ENCODE measurements around the gene STAT3. TPM values are rescaled to one million over a fixed set of nuclear protein-coding genes. Genes with fewer than 3 reads are reported as not detected.
A peak's percentile ranks its signal among the peaks of the same experiment; 100 is the strongest.

STAT3 gene
- total and polyA plus RNA-seq, 2 of the 13 experiments (the other 11 are each of a cell fraction or from before 2014, with no cell fraction given): 61.8 to 62.4 TPM

DNA sequence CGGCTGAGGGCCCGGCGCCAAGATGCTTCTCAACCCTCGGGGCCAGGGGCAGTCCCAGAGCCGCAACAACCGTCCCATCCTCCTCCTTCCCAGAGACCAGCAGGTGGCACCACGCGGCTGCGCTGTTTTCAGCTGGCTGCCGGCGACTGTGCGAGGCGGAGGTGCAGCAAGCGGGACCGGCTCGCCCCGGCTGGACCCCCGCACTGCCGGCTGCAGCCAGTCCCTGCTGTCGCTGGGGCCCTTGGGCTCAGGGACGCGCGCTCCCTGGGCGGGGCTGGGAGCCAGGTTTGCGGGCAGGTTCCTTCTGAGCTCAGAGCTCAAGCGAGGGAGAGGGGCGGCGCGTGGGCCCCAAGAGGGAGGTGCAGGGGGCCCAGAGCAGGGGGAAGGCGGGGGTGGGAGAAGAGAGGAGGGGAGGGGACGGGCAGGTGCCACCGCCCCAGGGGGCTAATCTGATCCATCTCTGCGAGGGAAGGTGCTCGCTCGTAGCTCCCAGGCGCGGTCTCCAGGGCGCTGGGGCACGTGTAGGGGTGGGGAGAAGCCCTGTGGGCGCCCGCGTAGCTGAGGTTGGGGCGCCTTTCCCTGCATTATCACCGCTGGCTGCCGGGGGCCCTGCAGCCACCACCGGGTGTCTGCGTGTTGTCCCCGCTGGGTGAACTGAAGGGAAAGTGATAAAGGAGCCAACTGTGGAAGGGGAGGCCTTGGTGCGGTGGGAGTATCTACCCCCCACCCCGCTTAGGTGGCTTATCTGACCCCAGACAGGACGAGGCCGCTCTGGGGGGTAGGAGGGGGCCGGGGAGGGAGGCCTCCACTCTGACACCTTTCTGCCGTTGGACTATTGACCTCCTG, 75.7 kb downstream of the STAT3 start (continued):
- TF ChIP-seq EP300 (IDR thresholded peaks at IDR 0.05; ENCODE audit: low read depth in 2 of 2, low read length in 2 of 2): peak in 1 of 2 experiments; percentile 13; a peak in 1 of 4 replicates
- no peak for TF ChIP-seq EP300 (CRISPR knock-in tag; IDR thresholded peaks at IDR 0.05; ENCODE audit: borderline replicate concordance)
- TF ChIP-seq KMT2B (CRISPR knock-in tag; IDR thresholded peaks at IDR 0.05): peak; percentile 72
- TF ChIP-seq KLF6 (CRISPR knock-in tag; IDR thresholded peaks at IDR 0.05): peak; percentile 50; the same call in 1 of the 2 replicates
- TF ChIP-seq, protein P1, sequence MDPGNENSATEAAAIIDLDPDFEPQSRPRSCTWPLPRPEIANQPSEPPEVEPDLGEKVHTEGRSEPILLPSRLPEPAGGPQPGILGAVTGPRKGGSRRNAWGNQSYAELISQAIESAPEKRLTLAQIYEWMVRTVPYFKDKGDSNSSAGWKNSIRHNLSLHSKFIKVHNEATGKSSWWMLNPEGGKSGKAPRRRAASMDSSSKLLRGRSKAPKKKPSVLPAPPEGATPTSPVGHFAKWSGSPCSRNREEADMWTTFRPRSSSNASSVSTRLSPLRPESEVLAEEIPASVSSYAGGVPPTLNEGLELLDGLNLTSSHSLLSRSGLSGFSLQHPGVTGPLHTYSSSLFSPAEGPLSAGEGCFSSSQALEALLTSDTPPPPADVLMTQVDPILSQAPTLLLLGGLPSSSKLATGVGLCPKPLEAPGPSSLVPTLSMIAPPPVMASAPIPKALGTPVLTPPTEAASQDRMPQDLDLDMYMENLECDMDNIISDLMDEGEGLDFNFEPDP (CRISPR knock-in tag; conservative IDR thresholded peaks at IDR 0.05): 0 out of 2 replicates have a peak, but pooled peaks have one; percentile 49
- TF ChIP-seq, protein P2, sequence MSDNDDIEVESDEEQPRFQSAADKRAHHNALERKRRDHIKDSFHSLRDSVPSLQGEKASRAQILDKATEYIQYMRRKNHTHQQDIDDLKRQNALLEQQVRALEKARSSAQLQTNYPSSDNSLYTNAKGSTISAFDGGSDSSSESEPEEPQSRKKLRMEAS (IDR thresholded peaks at IDR 0.05): peak; percentile 94
- TF ChIP-seq EEA1 (CRISPR knock-in tag; IDR thresholded peaks at IDR 0.05; ENCODE audit: borderline replicate concordance): peak; percentile 92; the same call in 1 of the 2 replicates
- peak; percentile 74; the same call in 1 of the 2 replicates for TF ChIP-seq TGIF2 (CRISPR knock-in tag; IDR thresholded peaks at IDR 0.05)
- TF ChIP-seq, protein P3, sequence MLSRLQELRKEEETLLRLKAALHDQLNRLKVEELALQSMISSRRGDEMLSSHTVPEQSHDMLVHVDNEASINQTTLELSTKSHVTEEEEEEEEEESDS (CRISPR knock-in tag; IDR thresholded peaks at IDR 0.05; ENCODE audit: borderline replicate concordance): no peak
- TF ChIP-seq CBX5 (CRISPR knock-in tag; IDR thresholded peaks at IDR 0.05; ENCODE audit: borderline replicate concordance): peak; percentile 86
- TF ChIP-seq ZNF672 (CRISPR knock-in tag; IDR thresholded peaks at IDR 0.05): no peak
- TF ChIP-seq, protein P4, sequence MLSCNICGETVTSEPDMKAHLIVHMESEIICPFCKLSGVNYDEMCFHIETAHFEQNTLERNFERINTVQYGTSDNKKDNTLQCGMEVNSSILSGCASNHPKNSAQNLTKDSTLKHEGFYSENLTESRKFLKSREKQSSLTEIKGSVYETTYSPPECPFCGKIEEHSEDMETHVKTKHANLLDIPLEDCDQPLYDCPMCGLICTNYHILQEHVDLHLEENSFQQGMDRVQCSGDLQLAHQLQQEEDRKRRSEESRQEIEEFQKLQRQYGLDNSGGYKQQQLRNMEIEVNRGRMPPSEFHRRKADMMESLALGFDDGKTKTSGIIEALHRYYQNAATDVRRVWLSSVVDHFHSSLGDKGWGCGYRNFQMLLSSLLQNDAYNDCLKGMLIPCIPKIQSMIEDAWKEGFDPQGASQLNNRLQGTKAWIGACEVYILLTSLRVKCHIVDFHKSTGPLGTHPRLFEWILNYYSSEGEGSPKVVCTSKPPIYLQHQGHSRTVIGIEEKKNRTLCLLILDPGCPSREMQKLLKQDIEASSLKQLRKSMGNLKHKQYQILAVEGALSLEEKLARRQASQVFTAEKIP (CRISPR knock-in tag; IDR thresholded peaks at IDR 0.05; ENCODE audit: borderline replicate concordance): no peak
- TF ChIP-seq NFATC3 (CRISPR knock-in tag; IDR thresholded peaks at IDR 0.05): no peak
- TF ChIP-seq KAT7 (CRISPR knock-in tag; IDR thresholded peaks at IDR 0.05; ENCODE audit: borderline replicate concordance): 0 out of 2 replicates have a peak, but pooled peaks have one; percentile 54
- TF ChIP-seq, protein P5, sequence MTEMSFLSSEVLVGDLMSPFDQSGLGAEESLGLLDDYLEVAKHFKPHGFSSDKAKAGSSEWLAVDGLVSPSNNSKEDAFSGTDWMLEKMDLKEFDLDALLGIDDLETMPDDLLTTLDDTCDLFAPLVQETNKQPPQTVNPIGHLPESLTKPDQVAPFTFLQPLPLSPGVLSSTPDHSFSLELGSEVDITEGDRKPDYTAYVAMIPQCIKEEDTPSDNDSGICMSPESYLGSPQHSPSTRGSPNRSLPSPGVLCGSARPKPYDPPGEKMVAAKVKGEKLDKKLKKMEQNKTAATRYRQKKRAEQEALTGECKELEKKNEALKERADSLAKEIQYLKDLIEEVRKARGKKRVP (CRISPR knock-in tag; IDR thresholded peaks at IDR 0.05): peak in 1 of 2 experiments; percentile 23; a peak in 1 of 4 replicates
- TF ChIP-seq, protein P6, sequence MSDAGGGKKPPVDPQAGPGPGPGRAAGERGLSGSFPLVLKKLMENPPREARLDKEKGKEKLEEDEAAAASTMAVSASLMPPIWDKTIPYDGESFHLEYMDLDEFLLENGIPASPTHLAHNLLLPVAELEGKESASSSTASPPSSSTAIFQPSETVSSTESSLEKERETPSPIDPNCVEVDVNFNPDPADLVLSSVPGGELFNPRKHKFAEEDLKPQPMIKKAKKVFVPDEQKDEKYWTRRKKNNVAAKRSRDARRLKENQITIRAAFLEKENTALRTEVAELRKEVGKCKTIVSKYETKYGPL (CRISPR knock-in tag; IDR thresholded peaks at IDR 0.05): no peak
- no peak for TF ChIP-seq POLR2AphosphoS2 (IDR thresholded peaks at IDR 0.05; ENCODE audit: low read depth, low read length)
- TF ChIP-seq FOXK2 (IDR thresholded peaks at IDR 0.05): no peak
- 0 out of 2 replicates have a peak, but pooled peaks have one; percentile 57 for TF ChIP-seq ZNF235 (CRISPR knock-in tag; IDR thresholded peaks at IDR 0.05; ENCODE audit: borderline replicate concordance)
- no peak; the same call in 1 of the 2 replicates for TF ChIP-seq ZSCAN9 (CRISPR knock-in tag; IDR thresholded peaks at IDR 0.05; ENCODE audit: borderline replicate concordance)
- TF ChIP-seq MED8 (CRISPR knock-in tag; IDR thresholded peaks at IDR 0.05; ENCODE audit: insufficient replicate concordance): peak; percentile 68
- TF ChIP-seq YEATS4 (CRISPR knock-in tag; IDR thresholded peaks at IDR 0.05; ENCODE audit: borderline replicate concordance): peak; percentile 74; the same call in 1 of the 2 replicates
- TF ChIP-seq ZNF556 (CRISPR knock-in tag; IDR thresholded peaks at IDR 0.05; ENCODE audit: borderline replicate concordance): peak; percentile 95
